ENCODE data around the gene FAM13C.

Gene FAM13C

DNA sequence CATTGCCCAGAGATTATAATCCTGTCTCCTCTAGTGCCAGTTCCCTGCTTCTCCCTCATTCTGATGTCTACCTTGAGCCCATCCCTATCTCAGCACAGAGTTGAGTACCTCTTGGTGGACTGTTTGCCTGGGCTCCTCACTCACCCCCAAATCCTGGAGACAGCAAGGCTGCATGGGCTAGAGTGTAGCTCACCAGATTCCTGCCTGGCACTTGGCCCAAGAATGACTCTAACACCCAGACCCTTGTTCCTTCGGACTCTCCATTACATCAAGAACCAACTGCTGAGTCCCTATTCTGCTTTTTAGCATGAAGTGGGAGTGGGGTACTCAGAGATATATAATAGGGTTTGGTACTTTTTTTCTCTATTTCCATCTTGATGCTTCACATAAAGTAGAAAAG is 22.1 kb downstream of the FAM13C start:
- H3K4me2 ChIP-seq (ENCODE audit: low read depth, low read length), result no peak overlapping the region
- no peaks in the 10 kb centered on the region for H3F3A ChIP-seq (ENCODE audit: insufficient read depth, low read length)
- H3K79me2 ChIP-seq (ENCODE audit: low read length), result no peaks in the 10 kb centered on the region
- no peak overlapping the region for H3K4me3 ChIP-seq (ENCODE audit: low read length)
- no peaks in the 10 kb centered on the region for H4K20me1 ChIP-seq (ENCODE audit: insufficient read depth, low read length)
- no peak overlapping the region for H2AFZ ChIP-seq (ENCODE audit: low read length)
- no peaks in the 10 kb centered on the region for H3K27me3 ChIP-seq (replicated peaks; ENCODE audit: insufficient read depth, low read length)
- no peaks in the 10 kb centered on the region for H3K9me3 ChIP-seq (replicated peaks; ENCODE audit: insufficient read depth, low read length)
- no peaks in the 10 kb centered on the region for H3K36me3 ChIP-seq (replicated peaks; ENCODE audit: insufficient read depth, low read length)
- TF ChIP-seq, protein P1, sequence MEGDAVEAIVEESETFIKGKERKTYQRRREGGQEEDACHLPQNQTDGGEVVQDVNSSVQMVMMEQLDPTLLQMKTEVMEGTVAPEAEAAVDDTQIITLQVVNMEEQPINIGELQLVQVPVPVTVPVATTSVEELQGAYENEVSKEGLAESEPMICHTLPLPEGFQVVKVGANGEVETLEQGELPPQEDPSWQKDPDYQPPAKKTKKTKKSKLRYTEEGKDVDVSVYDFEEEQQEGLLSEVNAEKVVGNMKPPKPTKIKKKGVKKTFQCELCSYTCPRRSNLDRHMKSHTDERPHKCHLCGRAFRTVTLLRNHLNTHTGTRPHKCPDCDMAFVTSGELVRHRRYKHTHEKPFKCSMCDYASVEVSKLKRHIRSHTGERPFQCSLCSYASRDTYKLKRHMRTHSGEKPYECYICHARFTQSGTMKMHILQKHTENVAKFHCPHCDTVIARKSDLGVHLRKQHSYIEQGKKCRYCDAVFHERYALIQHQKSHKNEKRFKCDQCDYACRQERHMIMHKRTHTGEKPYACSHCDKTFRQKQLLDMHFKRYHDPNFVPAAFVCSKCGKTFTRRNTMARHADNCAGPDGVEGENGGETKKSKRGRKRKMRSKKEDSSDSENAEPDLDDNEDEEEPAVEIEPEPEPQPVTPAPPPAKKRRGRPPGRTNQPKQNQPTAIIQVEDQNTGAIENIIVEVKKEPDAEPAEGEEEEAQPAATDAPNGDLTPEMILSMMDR (IDR thresholded peaks at IDR 0.05; ENCODE audit: low read length), result no peak
- TF ChIP-seq EZH2phosphoT487 (IDR thresholded peaks at IDR 0.05; ENCODE audit: low read length) (no peak), EZH2 (optimal IDR thresholded peaks at IDR 0.05; ENCODE audit: low read depth, low read length) (no peak)
- no peak overlapping the region for H3K27ac ChIP-seq (ENCODE audit: low read length)
- H3K9me2 ChIP-seq (replicated peaks; ENCODE audit: insufficient read depth, low read length), result no peaks in the 10 kb centered on the region
- H3K4me1 ChIP-seq (ENCODE audit: low read length), result no peaks in the 10 kb centered on the region
- no peak for DNase-seq
- no peak overlapping the region for H3K9ac ChIP-seq (ENCODE audit: low read length)

DNA sequence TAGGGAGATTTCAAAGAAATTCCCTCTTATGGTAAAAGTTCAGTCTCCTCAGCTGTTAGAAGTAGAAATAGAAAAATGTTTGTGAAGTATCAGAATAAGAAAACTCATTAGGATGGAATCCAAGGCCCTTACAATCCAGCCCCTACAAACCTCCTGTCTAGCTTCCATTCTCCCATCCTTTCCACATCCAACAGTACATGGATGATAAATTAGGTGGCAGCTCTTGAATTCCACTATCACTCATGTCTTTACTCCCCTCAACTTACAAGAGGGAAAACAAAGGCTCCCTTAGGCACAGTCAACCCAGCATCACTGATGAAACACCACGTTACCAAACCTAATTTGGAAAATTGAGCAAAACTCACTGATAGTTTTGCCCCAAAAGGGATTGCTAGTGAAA is 23.0 kb downstream of the FAM13C start:
- H3K9me3 ChIP-seq (replicated peaks; ENCODE audit: insufficient read depth, low read length), result no peaks in the 10 kb centered on the region
- H3F3A ChIP-seq (ENCODE audit: insufficient read depth, low read length), result no peaks in the 10 kb centered on the region
- no peaks in the 10 kb centered on the region for H3K79me2 ChIP-seq (ENCODE audit: low read length)
- H3K27me3 ChIP-seq (replicated peaks; ENCODE audit: insufficient read depth, low read length), result no peaks in the 10 kb centered on the region
- no peak overlapping the region for H3K4me2 ChIP-seq (ENCODE audit: low read depth, low read length)
- no peaks in the 10 kb centered on the region for H4K20me1 ChIP-seq (ENCODE audit: insufficient read depth, low read length)
- TF ChIP-seq, protein P1 (IDR thresholded peaks at IDR 0.05; ENCODE audit: low read length), result no peak
- no peak for TF ChIP-seq EZH2phosphoT487 (IDR thresholded peaks at IDR 0.05; ENCODE audit: low read length)
- no peak for TF ChIP-seq EZH2 (optimal IDR thresholded peaks at IDR 0.05; ENCODE audit: low read depth, low read length)
- no peak overlapping the region for H2AFZ ChIP-seq (ENCODE audit: low read length)
- DNase-seq, result no peak
- H3K27ac ChIP-seq (ENCODE audit: low read length), result no peak overlapping the region
- no peak overlapping the region for H3K9ac ChIP-seq (ENCODE audit: low read length)
- H3K9me2 ChIP-seq (replicated peaks; ENCODE audit: insufficient read depth, low read length), result no peaks in the 10 kb centered on the region
- no peaks in the 10 kb centered on the region for H3K36me3 ChIP-seq (replicated peaks; ENCODE audit: insufficient read depth, low read length)
- no peaks in the 10 kb centered on the region for H3K4me1 ChIP-seq (ENCODE audit: low read length)
- H3K4me3 ChIP-seq (ENCODE audit: low read length), result no peak overlapping the region

DNA sequence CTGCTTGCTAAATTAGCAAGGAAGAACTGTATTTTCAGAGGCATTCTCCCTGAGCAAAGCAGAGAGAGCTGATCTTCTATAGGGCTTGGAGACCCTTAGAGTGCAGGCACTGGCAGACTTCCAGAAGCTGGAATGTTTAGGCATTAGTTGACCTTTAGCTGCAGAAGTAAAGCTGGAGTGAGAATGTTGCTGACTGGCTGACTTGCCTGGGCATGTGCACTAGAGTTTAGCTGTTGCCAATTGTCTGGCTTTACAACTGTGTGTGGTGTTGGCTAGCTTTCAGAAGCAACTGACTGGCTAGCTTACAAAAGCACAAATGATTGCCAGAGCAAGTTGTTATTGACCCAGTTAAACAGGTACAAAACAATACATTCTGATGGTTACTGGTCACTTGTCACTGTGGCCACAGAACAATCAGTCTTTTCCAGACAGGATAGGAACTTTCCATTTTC is 25.1 kb downstream of the FAM13C start:
- no peak for DNase-seq
- no peaks in the 10 kb centered on the region for H3K79me2 ChIP-seq (ENCODE audit: low read length)
- no peaks in the 10 kb centered on the region for H3F3A ChIP-seq (ENCODE audit: insufficient read depth, low read length)
- no peak for TF ChIP-seq EZH2phosphoT487 (IDR thresholded peaks at IDR 0.05; ENCODE audit: low read length)
- TF ChIP-seq EZH2 (optimal IDR thresholded peaks at IDR 0.05; ENCODE audit: low read depth, low read length), result no peak
- TF ChIP-seq, protein P1 (IDR thresholded peaks at IDR 0.05; ENCODE audit: low read length), result no peak
- H3K36me3 ChIP-seq (replicated peaks; ENCODE audit: insufficient read depth, low read length), result no peaks in the 10 kb centered on the region
- no peaks in the 10 kb centered on the region for H4K20me1 ChIP-seq (ENCODE audit: insufficient read depth, low read length)
- no peak overlapping the region for H3K4me2 ChIP-seq (ENCODE audit: low read depth, low read length)
- H3K27ac ChIP-seq (ENCODE audit: low read length), result no peak overlapping the region
- no peak overlapping the region for H3K4me3 ChIP-seq (ENCODE audit: low read length)
- no peak overlapping the region for H3K9ac ChIP-seq (ENCODE audit: low read length)
- H3K9me3 ChIP-seq (replicated peaks; ENCODE audit: insufficient read depth, low read length), result no peaks in the 10 kb centered on the region
- no peak overlapping the region for H2AFZ ChIP-seq (ENCODE audit: low read length)
- no peaks in the 10 kb centered on the region for H3K4me1 ChIP-seq (ENCODE audit: low read length)
- no peaks in the 10 kb centered on the region for H3K9me2 ChIP-seq (replicated peaks; ENCODE audit: insufficient read depth, low read length)
- H3K27me3 ChIP-seq (replicated peaks; ENCODE audit: insufficient read depth, low read length), result no peaks in the 10 kb centered on the region

All from MM.1S (cell line).